OCI-LY1 (cell line): ENCODE results near the gene AKT1.
"Not testable (repeated sequence)": the region's sequence is repeated elsewhere in the genome, so short reads cannot be mapped to it uniquely, and the experiment has no call there.

Source experiments
- H2AFZ ChIP-seq: fragments of 200-600 bp; sonication (generic), shearing (Covaris generic); 2 replicates; pipeline ENCODE4 v1.6.0; 2014; ENCODE audit warnings: antibody characterized with exemption, mild to moderate bottlenecking, low read length
- H3F3A ChIP-seq: fragments of 200-600 bp; sonication (generic), shearing (Covaris generic); 2 replicates; pipeline ENCODE4 v1.6.0; 2014; ENCODE audit warnings: mild to moderate bottlenecking, antibody characterized with exemption, low read length, moderate library complexity; ENCODE audit not compliant: insufficient read depth
- H3K27ac ChIP-seq: fragments of 200-600 bp; sonication (generic); 2 replicates; pipeline ENCODE4 v1.5.1; 2014; ENCODE audit warnings: low read length, mixed run types, mild to moderate bottlenecking, low read depth; ENCODE audit not compliant: poor library complexity, severe bottlenecking
- H3K27me3 ChIP-seq: fragments of 200-600 bp; sonication (generic); 2 replicates; pipeline ENCODE4 v1.6.0; 2014; ENCODE audit warnings: antibody characterized with exemption, mild to moderate bottlenecking, low read length, moderate library complexity; ENCODE audit not compliant: insufficient read depth
- H3K36me3 ChIP-seq: fragments of 200-600 bp; sonication (generic); 2 replicates; pipeline ENCODE4 v1.6.1; 2014; ENCODE audit warnings: mild to moderate bottlenecking, antibody characterized with exemption, low read length, moderate library complexity, mixed read lengths; ENCODE audit not compliant: insufficient read depth
- H3K4me1 ChIP-seq: fragments of 200-600 bp; sonication (generic); 2 replicates; pipeline ENCODE4 v1.5.1; 2014; ENCODE audit warnings: mild to moderate bottlenecking, low read length, moderate library complexity; ENCODE audit not compliant: insufficient read depth, severe bottlenecking
- H3K4me2 ChIP-seq: fragments of 200-600 bp; sonication (generic), shearing (Covaris generic); 2 replicates; pipeline ENCODE4 v1.6.1; 2014; ENCODE audit warnings: low read length
- H3K4me3 ChIP-seq: fragments of 200-600 bp; sonication (generic); 2 replicates; pipeline ENCODE4 v1.5.1; 2014; ENCODE audit warnings: low read length, low read depth, mild to moderate bottlenecking, mixed read lengths; ENCODE audit not compliant: poor library complexity, severe bottlenecking
- H3K79me2 ChIP-seq: fragments of 200-600 bp; shearing (Covaris generic); 2 replicates; pipeline ENCODE4 v1.6.1; 2016; ENCODE audit warnings: mixed run types, low read length, mixed read lengths; ENCODE audit not compliant: insufficient read depth
- H3K9ac ChIP-seq: fragments of 200-600 bp; sonication (generic), shearing (Covaris generic); 2 replicates; pipeline ENCODE4 v1.6.1; 2014; ENCODE audit warnings: mild to moderate bottlenecking, low read length, mixed read lengths
- H3K9me2 ChIP-seq: fragments of 200-600 bp; sonication (generic), shearing (Covaris generic); 2 replicates; pipeline ENCODE4 v1.6.1; 2014; ENCODE audit warnings: low read depth, mild to moderate bottlenecking, low read length, mixed read lengths
- H3K9me3 ChIP-seq: fragments of 200-600 bp; shearing (Covaris generic); 2 replicates; pipeline ENCODE4 v1.6.1; 2014; ENCODE audit warnings: low read length, mixed read lengths
- H4K20me1 ChIP-seq: fragments of 200-600 bp; sonication (generic), shearing (Covaris generic); 2 replicates; pipeline ENCODE4 v1.6.0; 2016; ENCODE audit warnings: mild to moderate bottlenecking, low read length; ENCODE audit not compliant: insufficient read depth
- EZH2 ChIP-seq: fragments of 200-600 bp; sonication (generic), shearing (Covaris generic); IDR thresholded peaks from 2 replicates; pipeline ENCODE4 v1.8.0; 2017; ENCODE audit warnings: borderline replicate concordance, mixed run types, mild to moderate bottlenecking, antibody characterized with exemption, low read length, moderate library complexity, mixed read lengths
- TF ChIP-seq, protein P1 (sequence below): fragments of 200-600 bp; sonication (generic), shearing (Covaris generic); IDR thresholded peaks from 2 replicates; pipeline ENCODE4 v1.5.1; 2017; ENCODE audit warnings: mild to moderate bottlenecking, antibody characterized with exemption, low read length, moderate library complexity, mixed read lengths

Gene AKT1

GRCh38 chr14:104730487-104730886, 65.1 kb downstream of the AKT1 start:
- Histone ChIP-seq H3K79me2 (no peaks in the 10 kb centered on the region), H3F3A (no peaks in the 10 kb centered on the region), H2AFZ (no peak overlapping the region), H3K9me2 (no peaks in the 10 kb centered on the region), H3K27me3 (peaks cover 4% of the 10 kb centered on the region; the same call in 1 of the 2 replicates), H3K36me3 (no peaks in the 10 kb centered on the region), H3K27ac (no peak overlapping the region), H4K20me1 (no peaks in the 10 kb centered on the region), H3K9me3 (no peaks in the 10 kb centered on the region), H3K4me1 (no peaks in the 10 kb centered on the region), H3K4me2 (no peak overlapping the region), H3K9ac (no peak overlapping the region), H3K4me3 (no peak overlapping the region)
- no peak for TF ChIP-seq EZH2
- TF ChIP-seq, protein P1, sequence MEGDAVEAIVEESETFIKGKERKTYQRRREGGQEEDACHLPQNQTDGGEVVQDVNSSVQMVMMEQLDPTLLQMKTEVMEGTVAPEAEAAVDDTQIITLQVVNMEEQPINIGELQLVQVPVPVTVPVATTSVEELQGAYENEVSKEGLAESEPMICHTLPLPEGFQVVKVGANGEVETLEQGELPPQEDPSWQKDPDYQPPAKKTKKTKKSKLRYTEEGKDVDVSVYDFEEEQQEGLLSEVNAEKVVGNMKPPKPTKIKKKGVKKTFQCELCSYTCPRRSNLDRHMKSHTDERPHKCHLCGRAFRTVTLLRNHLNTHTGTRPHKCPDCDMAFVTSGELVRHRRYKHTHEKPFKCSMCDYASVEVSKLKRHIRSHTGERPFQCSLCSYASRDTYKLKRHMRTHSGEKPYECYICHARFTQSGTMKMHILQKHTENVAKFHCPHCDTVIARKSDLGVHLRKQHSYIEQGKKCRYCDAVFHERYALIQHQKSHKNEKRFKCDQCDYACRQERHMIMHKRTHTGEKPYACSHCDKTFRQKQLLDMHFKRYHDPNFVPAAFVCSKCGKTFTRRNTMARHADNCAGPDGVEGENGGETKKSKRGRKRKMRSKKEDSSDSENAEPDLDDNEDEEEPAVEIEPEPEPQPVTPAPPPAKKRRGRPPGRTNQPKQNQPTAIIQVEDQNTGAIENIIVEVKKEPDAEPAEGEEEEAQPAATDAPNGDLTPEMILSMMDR = no peak

- H3K4me1 ChIP-seq = peaks cover under 1% of the 10 kb centered on the region
- no peak overlapping the region for H3K4me3 ChIP-seq
- peaks cover 5% of the 10 kb centered on the region; the same call in 1 of the 2 replicates for H3K27me3 ChIP-seq
- H2AFZ ChIP-seq = no peak overlapping the region
- no peaks in the 10 kb centered on the region for H3K9me3 ChIP-seq
- no peak overlapping the region for H3K9ac ChIP-seq
- H3K4me2 ChIP-seq = no peak overlapping the region
- H3K27ac ChIP-seq = no peak overlapping the region
- H3K9me2 ChIP-seq = no peaks in the 10 kb centered on the region
- no peaks in the 10 kb centered on the region for H3K79me2 ChIP-seq
- H3K36me3 ChIP-seq = no peaks in the 10 kb centered on the region
- TF ChIP-seq, protein P1 = no peak
- TF ChIP-seq EZH2 = no peak
- no peaks in the 10 kb centered on the region for H3F3A ChIP-seq
- H4K20me1 ChIP-seq = no peaks in the 10 kb centered on the region
Observed at GRCh38 chr14:104729835-104730181, 65.7 kb downstream of the AKT1 start.

- H3K27ac ChIP-seq, H3K9me3 ChIP-seq, H2AFZ ChIP-seq, H3K27me3 ChIP-seq, H3K79me2 ChIP-seq, H4K20me1 ChIP-seq, H3K36me3 ChIP-seq, H3K9me2 ChIP-seq, H3F3A ChIP-seq, H3K9ac ChIP-seq, H3K4me1 ChIP-seq, H3K4me3 ChIP-seq, H3K4me2 ChIP-seq: not testable (repeated sequence)
Observed at GRCh38 chr14:104729176-104729834, 66.2 kb downstream of the AKT1 start.

DNA sequence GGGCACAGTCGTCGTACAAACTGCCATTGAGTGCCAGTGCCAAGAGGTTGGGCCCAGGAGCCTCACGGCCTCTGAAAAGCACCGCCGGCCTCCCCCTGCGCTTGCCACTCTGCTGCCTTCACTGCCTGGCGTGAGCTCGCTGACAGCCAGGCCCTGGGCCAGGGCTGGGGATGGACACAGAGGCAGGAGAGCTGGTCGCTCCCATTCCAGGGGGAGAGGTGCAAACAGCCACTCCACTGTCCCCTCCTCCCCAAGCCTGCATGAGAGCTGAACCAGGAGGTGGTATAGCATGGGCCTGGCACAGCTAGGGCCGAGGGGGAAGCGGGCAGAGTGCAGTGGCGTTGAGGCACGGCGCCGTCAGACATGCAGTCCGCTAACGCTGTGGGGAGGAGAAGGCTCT, 66.9 kb downstream of the AKT1 start:
- Histone ChIP-seq H2AFZ (no peak overlapping the region), H3K9me2 (no peaks in the 10 kb centered on the region), H3K27me3 (peaks cover 8% of the 10 kb centered on the region; the same call in 1 of the 2 replicates), H3K36me3 (no peaks in the 10 kb centered on the region), H3K4me2 (no peak overlapping the region), H3K4me1 (peaks cover 7% of the 10 kb centered on the region), H3K4me3 (no peak overlapping the region), H4K20me1 (no peaks in the 10 kb centered on the region), H3K79me2 (no peaks in the 10 kb centered on the region), H3F3A (no peaks in the 10 kb centered on the region), H3K9ac (no peak overlapping the region), H3K27ac (no peak overlapping the region), H3K9me3 (no peaks in the 10 kb centered on the region)
- TF ChIP-seq, protein P1 = no peak
- no peak for TF ChIP-seq EZH2
